ENCODE results near the gene IFT88. TPM values are rescaled to one million over a fixed set of nuclear protein-coding genes. Genes with fewer than 3 reads are reported as not detected.

IFT88 gene
- total RNA-seq, 1 experiment from 2014 or later: 5.2 TPM

DNA sequence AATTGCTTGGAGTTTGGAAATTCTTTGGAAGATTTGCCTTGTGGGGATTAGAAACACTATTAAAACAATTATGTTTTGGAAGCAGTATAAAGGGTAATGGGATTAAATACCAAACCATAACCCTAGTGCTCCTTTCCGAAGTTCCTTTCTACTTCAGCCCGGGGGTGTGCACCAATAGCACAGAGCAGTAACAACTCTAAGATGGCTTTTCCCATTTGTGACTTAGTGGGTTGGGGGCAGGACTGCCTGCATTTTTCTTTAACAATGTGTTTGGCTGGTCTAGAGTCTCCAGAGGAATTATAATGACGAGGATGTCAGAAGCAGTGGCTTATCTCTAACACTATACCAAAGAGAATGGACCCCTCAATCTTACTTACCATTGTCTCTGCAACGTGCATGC lies 124.7 kb downstream of the IFT88 start:
- H2BK12ac ChIP-seq (ENCODE audit: insufficient read length, low read depth, low read length): no peak overlapping the region
- TF ChIP-seq, protein P1, sequence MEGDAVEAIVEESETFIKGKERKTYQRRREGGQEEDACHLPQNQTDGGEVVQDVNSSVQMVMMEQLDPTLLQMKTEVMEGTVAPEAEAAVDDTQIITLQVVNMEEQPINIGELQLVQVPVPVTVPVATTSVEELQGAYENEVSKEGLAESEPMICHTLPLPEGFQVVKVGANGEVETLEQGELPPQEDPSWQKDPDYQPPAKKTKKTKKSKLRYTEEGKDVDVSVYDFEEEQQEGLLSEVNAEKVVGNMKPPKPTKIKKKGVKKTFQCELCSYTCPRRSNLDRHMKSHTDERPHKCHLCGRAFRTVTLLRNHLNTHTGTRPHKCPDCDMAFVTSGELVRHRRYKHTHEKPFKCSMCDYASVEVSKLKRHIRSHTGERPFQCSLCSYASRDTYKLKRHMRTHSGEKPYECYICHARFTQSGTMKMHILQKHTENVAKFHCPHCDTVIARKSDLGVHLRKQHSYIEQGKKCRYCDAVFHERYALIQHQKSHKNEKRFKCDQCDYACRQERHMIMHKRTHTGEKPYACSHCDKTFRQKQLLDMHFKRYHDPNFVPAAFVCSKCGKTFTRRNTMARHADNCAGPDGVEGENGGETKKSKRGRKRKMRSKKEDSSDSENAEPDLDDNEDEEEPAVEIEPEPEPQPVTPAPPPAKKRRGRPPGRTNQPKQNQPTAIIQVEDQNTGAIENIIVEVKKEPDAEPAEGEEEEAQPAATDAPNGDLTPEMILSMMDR (conservative IDR thresholded peaks at IDR 0.05): no peak
- H3K23me2 ChIP-seq (ENCODE audit: insufficient read length, low read depth, low read length, poor library complexity, severe bottlenecking): no peaks in the 10 kb centered on the region
- Mint-ChIP-seq H3K27me3 (ENCODE audit: low read depth) (no peaks in the 10 kb centered on the region), H3K27ac (no peak overlapping the region), H3K36me3 (ENCODE audit: insufficient read depth in 1 of 3, low read depth in 3 of 3) (no peaks in the 10 kb centered on the region), H3K4me1 (peaks cover 11 to 12% of the 10 kb centered on the region in 2 experiments), H3K4me3 (no peak overlapping the region), H3K9me3 (no peaks in the 10 kb centered on the region)
- no peak overlapping the region for H3K27ac ChIP-seq (ENCODE audit: insufficient read length, low read depth, low read length)
- no peaks in the 10 kb centered on the region for H3K9me3 ChIP-seq (ENCODE audit: control insufficient read depth, low read depth, low read length)
- H3K27me3 ChIP-seq (ENCODE audit: insufficient read depth, low read length): no peaks in the 10 kb centered on the region
- no peak overlapping the region for H3K14ac ChIP-seq (ENCODE audit: insufficient read depth, low read length)
- H3K9ac ChIP-seq (ENCODE audit: extremely low read depth, insufficient read length, low read length): no peak overlapping the region
- H2BK120ac ChIP-seq (ENCODE audit: low read depth, low read length, poor library complexity, severe bottlenecking): no peak overlapping the region
- no CpG with 5 or more reads among the region's 4 CpGs for WGBS (ENCODE audit: extremely low coverage, insufficient read length, low lambda C conversion rate)
- H3K79me2 ChIP-seq (ENCODE audit: insufficient read depth, low read length): no peaks in the 10 kb centered on the region
- no peak overlapping the region for H3K18ac ChIP-seq (ENCODE audit: insufficient read length, low read depth, low read length)
- no peak overlapping the region for H4K5ac ChIP-seq (ENCODE audit: insufficient read length, low read depth, low read length)
- no peak overlapping the region for H2BK15ac ChIP-seq (ENCODE audit: low read depth, low read length)
- DNase-seq: no peak
- H3K4me1 ChIP-seq (ENCODE audit: insufficient read depth, low read length): no peaks in the 10 kb centered on the region; the same call in 1 of the 2 replicates
- H3K4me2 ChIP-seq (ENCODE audit: insufficient read depth, insufficient read length, low read length): no peak overlapping the region
- H2BK20ac ChIP-seq (ENCODE audit: low read depth, low read length, poor library complexity, severe bottlenecking): no peak overlapping the region
- no peak overlapping the region for H2BK5ac ChIP-seq (ENCODE audit: insufficient read length, low read length)
- H3K56ac ChIP-seq (ENCODE audit: insufficient read length, low read depth, low read length): no peak overlapping the region
- no peak overlapping the region for H3T11ph ChIP-seq (ENCODE audit: low read length)
- no peak overlapping the region for H4K91ac ChIP-seq (ENCODE audit: insufficient read length, low read depth, low read length)
- no peak overlapping the region for H2AFZ ChIP-seq (ENCODE audit: low read length)
- H2AK5ac ChIP-seq (ENCODE audit: insufficient read length, low read length): no peak overlapping the region
- no peak overlapping the region for H3K4ac ChIP-seq (ENCODE audit: low read depth, low read length)
- no peaks in the 10 kb centered on the region for H4K20me1 ChIP-seq (ENCODE audit: control insufficient read depth, insufficient read depth, insufficient read length)
- no peak overlapping the region for H3K23ac ChIP-seq (ENCODE audit: insufficient read length, low read depth, low read length)
- no peak overlapping the region for H4K8ac ChIP-seq (replicated peaks; ENCODE audit: insufficient read length, low read depth, low read length)
- no peaks in the 10 kb centered on the region for H3K79me1 ChIP-seq (ENCODE audit: insufficient read depth, low read depth, low read length, poor library complexity, severe bottlenecking)

Data from H9 (cell line).